ENCODE data around the gene PDE4DIP. TPM values are rescaled to one million over a fixed set of nuclear protein-coding genes. Genes with fewer than 3 reads are reported as not detected.
"Not testable (repeated sequence)": the region's sequence is repeated elsewhere in the genome, so short reads cannot be mapped to it uniquely, and the experiment has no call there.

The PDE4DIP gene
- total RNA-seq, 1 experiment from 2014 or later = 13.6 TPM

- H3K4me3 ChIP-seq (ENCODE audit: low read depth in 2 of 2, low read length in 2 of 2); DNase-seq (ENCODE audit: low read depth, low spot score); H3K27ac ChIP-seq (ENCODE audit: low read length); H3K36me3 ChIP-seq (ENCODE audit: control insufficient read depth, insufficient read depth, low read length); ATAC-seq; POLR2A ChIA-PET; BruUV-seq (replicated peaks); H3K27me3 ChIP-seq (ENCODE audit: control insufficient read depth, insufficient read depth, low read length); intact Hi-C loops (cut with micrococcal nuclease; ENCODE audit: unreplicated experiment); CTCF ChIA-PET; H3K9me3 ChIP-seq (ENCODE audit: control insufficient read depth, insufficient read depth, low read depth, low read length); H3K4me1 ChIP-seq (ENCODE audit: control insufficient read depth, insufficient read depth, low read length); in situ Hi-C loops (cut with HindIII; ENCODE audit: low pct_unique_long_range_greater_than_20kb, low sequenced_read_pairs): not testable (repeated sequence)
Measured at GRCh38 chr1:148962127-148962857, 118.1 kb downstream of the PDE4DIP start.

GRCh38 chr1:148966084-148966483 lies 121.9 kb downstream of the PDE4DIP start:
- H3K9me3 ChIP-seq (ENCODE audit: control insufficient read depth, insufficient read depth, low read depth, low read length); in situ Hi-C loops (cut with HindIII; ENCODE audit: low pct_unique_long_range_greater_than_20kb, low sequenced_read_pairs); POLR2A ChIA-PET; H3K27me3 ChIP-seq (ENCODE audit: control insufficient read depth, insufficient read depth, low read length); H3K4me3 ChIP-seq (ENCODE audit: low read depth in 2 of 2, low read length in 2 of 2); H3K4me1 ChIP-seq (ENCODE audit: control insufficient read depth, insufficient read depth, low read length); DNase-seq (ENCODE audit: low read depth, low spot score); BruUV-seq (replicated peaks); CTCF ChIA-PET; H3K36me3 ChIP-seq (ENCODE audit: control insufficient read depth, insufficient read depth, low read length); intact Hi-C loops (cut with micrococcal nuclease; ENCODE audit: unreplicated experiment); H3K27ac ChIP-seq (ENCODE audit: low read length): not testable (repeated sequence)
- peak; percentile 90 for ATAC-seq

GRCh38 chr1:148967580-148967979 lies 123.4 kb downstream of the PDE4DIP start:
- H3K36me3 ChIP-seq (ENCODE audit: control insufficient read depth, insufficient read depth, low read length); H3K27ac ChIP-seq (ENCODE audit: low read length); H3K4me1 ChIP-seq (ENCODE audit: control insufficient read depth, insufficient read depth, low read length); H3K27me3 ChIP-seq (ENCODE audit: control insufficient read depth, insufficient read depth, low read length); H3K9me3 ChIP-seq (ENCODE audit: control insufficient read depth, insufficient read depth, low read depth, low read length); ATAC-seq; H3K4me3 ChIP-seq (ENCODE audit: low read depth in 2 of 2, low read length in 2 of 2); intact Hi-C loops (cut with micrococcal nuclease; ENCODE audit: unreplicated experiment); POLR2A ChIA-PET; CTCF ChIA-PET; BruUV-seq (replicated peaks); DNase-seq (ENCODE audit: low read depth, low spot score); in situ Hi-C loops (cut with HindIII; ENCODE audit: low pct_unique_long_range_greater_than_20kb, low sequenced_read_pairs): not testable (repeated sequence)

- BruUV-seq (replicated peaks); H3K9me3 ChIP-seq (ENCODE audit: control insufficient read depth, insufficient read depth, low read depth, low read length); H3K27me3 ChIP-seq (ENCODE audit: control insufficient read depth, insufficient read depth, low read length); DNase-seq (ENCODE audit: low read depth, low spot score); H3K27ac ChIP-seq (ENCODE audit: low read length); H3K36me3 ChIP-seq (ENCODE audit: control insufficient read depth, insufficient read depth, low read length); in situ Hi-C loops (cut with HindIII; ENCODE audit: low pct_unique_long_range_greater_than_20kb, low sequenced_read_pairs); CTCF ChIA-PET; ATAC-seq; POLR2A ChIA-PET; intact Hi-C loops (cut with micrococcal nuclease; ENCODE audit: unreplicated experiment); H3K4me1 ChIP-seq (ENCODE audit: control insufficient read depth, insufficient read depth, low read length); H3K4me3 ChIP-seq (ENCODE audit: low read depth in 2 of 2, low read length in 2 of 2): not testable (repeated sequence)
Measured at GRCh38 chr1:148968682-148969081, 124.5 kb downstream of the PDE4DIP start.

- H3K9me3 ChIP-seq (ENCODE audit: control insufficient read depth, insufficient read depth, low read depth, low read length); in situ Hi-C loops (cut with HindIII; ENCODE audit: low pct_unique_long_range_greater_than_20kb, low sequenced_read_pairs); H3K4me1 ChIP-seq (ENCODE audit: control insufficient read depth, insufficient read depth, low read length); CTCF ChIA-PET; DNase-seq (ENCODE audit: low read depth, low spot score); H3K4me3 ChIP-seq (ENCODE audit: low read depth in 2 of 2, low read length in 2 of 2); H3K27me3 ChIP-seq (ENCODE audit: control insufficient read depth, insufficient read depth, low read length); H3K36me3 ChIP-seq (ENCODE audit: control insufficient read depth, insufficient read depth, low read length); ATAC-seq; intact Hi-C loops (cut with micrococcal nuclease; ENCODE audit: unreplicated experiment); H3K27ac ChIP-seq (ENCODE audit: low read length); BruUV-seq (replicated peaks); POLR2A ChIA-PET: not testable (repeated sequence)
Measured at GRCh38 chr1:148969126-148969525, 124.9 kb downstream of the PDE4DIP start.

GRCh38 chr1:148975453-148975852 lies 131.2 kb downstream of the PDE4DIP start:
- in situ Hi-C loops (cut with HindIII; ENCODE audit: low pct_unique_long_range_greater_than_20kb, low sequenced_read_pairs); H3K4me1 ChIP-seq (ENCODE audit: control insufficient read depth, insufficient read depth, low read length); ATAC-seq; H3K27me3 ChIP-seq (ENCODE audit: control insufficient read depth, insufficient read depth, low read length); POLR2A ChIA-PET; H3K27ac ChIP-seq (ENCODE audit: low read length); H3K4me3 ChIP-seq (ENCODE audit: low read depth in 2 of 2, low read length in 2 of 2); H3K9me3 ChIP-seq (ENCODE audit: control insufficient read depth, insufficient read depth, low read depth, low read length); CTCF ChIA-PET; intact Hi-C loops (cut with micrococcal nuclease; ENCODE audit: unreplicated experiment); H3K36me3 ChIP-seq (ENCODE audit: control insufficient read depth, insufficient read depth, low read length); DNase-seq (ENCODE audit: low read depth, low spot score); BruUV-seq (replicated peaks): not testable (repeated sequence)

- POLR2A ChIA-PET; H3K36me3 ChIP-seq (ENCODE audit: control insufficient read depth, insufficient read depth, low read length); H3K27me3 ChIP-seq (ENCODE audit: control insufficient read depth, insufficient read depth, low read length); intact Hi-C loops (cut with micrococcal nuclease; ENCODE audit: unreplicated experiment); H3K27ac ChIP-seq (ENCODE audit: low read length); H3K4me3 ChIP-seq (ENCODE audit: low read depth in 2 of 2, low read length in 2 of 2); ATAC-seq; BruUV-seq (replicated peaks); DNase-seq (ENCODE audit: low read depth, low spot score); H3K9me3 ChIP-seq (ENCODE audit: control insufficient read depth, insufficient read depth, low read depth, low read length); CTCF ChIA-PET; in situ Hi-C loops (cut with HindIII; ENCODE audit: low pct_unique_long_range_greater_than_20kb, low sequenced_read_pairs); H3K4me1 ChIP-seq (ENCODE audit: control insufficient read depth, insufficient read depth, low read length): not testable (repeated sequence)
Measured at GRCh38 chr1:148975866-148976537, 131.8 kb downstream of the PDE4DIP start.

Measured in Panc1 (cell line).